Activated naive CD8-positive, alpha-beta T cell treated with anti-CD3 and anti-CD28 coated beads, Interleukin-2, amount 50 U/mL, for 24 hours (primary cell): Measurements from ENCODE around the gene ACADSB.

Experiments
- ATAC-seq: fragments of 150-1000 bp; cut with Tn5 transposase; one replicate; pipeline ENCODE4 v1.10.0; 2021
- DNase-seq: peaks from one replicate; pipeline ENCODE4 v3.0.0; 2021
- H3K27ac Mint-ChIP-seq: one replicate; pipeline ENCODE4 v1.8.0; 2021; ENCODE audit warnings: mild to moderate bottlenecking, mixed read lengths
- H3K27me3 Mint-ChIP-seq: one replicate; pipeline ENCODE4 v1.8.0; 2021; ENCODE audit warnings: mixed read lengths
- H3K36me3 Mint-ChIP-seq: one replicate; pipeline ENCODE4 v1.8.0; 2021; ENCODE audit warnings: low read depth, mixed read lengths
- H3K4me1 Mint-ChIP-seq: one replicate; pipeline ENCODE4 v1.8.0; 2021; ENCODE audit warnings: mixed read lengths
- H3K4me3 Mint-ChIP-seq: one replicate; pipeline ENCODE4 v1.8.0; 2021; ENCODE audit warnings: mild to moderate bottlenecking, moderate library complexity, mixed read lengths
- H3K9me3 Mint-ChIP-seq: one replicate; pipeline ENCODE4 v1.8.0; 2021; ENCODE audit warnings: mixed read lengths

Gene ACADSB

GRCh38 chr10:123042708-123043408 lies 34.1 kb downstream of the ACADSB start:
- Mint-ChIP-seq H3K27me3 (no peaks in the 10 kb centered on the region), H3K27ac (no peak overlapping the region), H3K4me1 (peaks cover 6% of the 10 kb centered on the region), H3K9me3 (no peaks in the 10 kb centered on the region), H3K36me3 (peaks cover 2% of the 10 kb centered on the region), H3K4me3 (no peak overlapping the region)
- ATAC-seq (no peak), DNase-seq (no peak)

GRCh38 chr10:123043409-123043925 lies 34.7 kb downstream of the ACADSB start:
- ATAC-seq, result peak; percentile 69
- no peak overlapping the region for H3K27ac Mint-ChIP-seq
- H3K27me3 Mint-ChIP-seq, result no peaks in the 10 kb centered on the region

GRCh38 chr10:123044391-123044790 lies 35.6 kb downstream of the ACADSB start:
- Mint-ChIP-seq H3K27ac (no peak overlapping the region), H3K4me1 (no peaks in the 10 kb centered on the region), H3K36me3 (peaks cover 6% of the 10 kb centered on the region), H3K4me3 (no peak overlapping the region), H3K27me3 (no peaks in the 10 kb centered on the region), H3K9me3 (no peaks in the 10 kb centered on the region)
- no peak for DNase-seq
- ATAC-seq, result no peak

More at GRCh38 chr10:123043409-123043925, 34.7 kb downstream of the ACADSB start:
- DNase-seq, result peak; percentile 32
- peaks cover 6% of the 10 kb centered on the region for H3K4me1 Mint-ChIP-seq
- no peak overlapping the region for H3K4me3 Mint-ChIP-seq
- no peaks in the 10 kb centered on the region for H3K9me3 Mint-ChIP-seq
- H3K36me3 Mint-ChIP-seq, result peaks cover 6% of the 10 kb centered on the region

GRCh38 chr10:123045961-123046731 lies 37.3 kb downstream of the ACADSB start:
- no peak overlapping the region for H3K27ac Mint-ChIP-seq
- ATAC-seq (no peak), DNase-seq (no peak)
- H3K9me3 Mint-ChIP-seq, result no peaks in the 10 kb centered on the region
- no peaks in the 10 kb centered on the region for H3K4me1 Mint-ChIP-seq
- H3K36me3 Mint-ChIP-seq, result peaks cover 6% of the 10 kb centered on the region
- no peak overlapping the region for H3K4me3 Mint-ChIP-seq
- H3K27me3 Mint-ChIP-seq, result no peaks in the 10 kb centered on the region

GRCh38 chr10:123057968-123058367 lies 49.2 kb downstream of the ACADSB start:
- H3K4me3 Mint-ChIP-seq, result no peak overlapping the region
- no peaks in the 10 kb centered on the region for H3K4me1 Mint-ChIP-seq
- DNase-seq (no peak), ATAC-seq (no peak)
- no peak overlapping the region for H3K27ac Mint-ChIP-seq
- peaks cover 4% of the 10 kb centered on the region for H3K27me3 Mint-ChIP-seq
- no peaks in the 10 kb centered on the region for H3K9me3 Mint-ChIP-seq
- peaks cover 14% of the 10 kb centered on the region for H3K36me3 Mint-ChIP-seq

- no peaks in the 10 kb centered on the region for H3K4me1 Mint-ChIP-seq
- no peak overlapping the region for H3K27ac Mint-ChIP-seq
- no peak for ATAC-seq
- DNase-seq, result no peak
- H3K4me3 Mint-ChIP-seq, result no peak overlapping the region
- no peaks in the 10 kb centered on the region for H3K36me3 Mint-ChIP-seq
- H3K27me3 Mint-ChIP-seq, result peaks cover 12% of the 10 kb centered on the region
- H3K9me3 Mint-ChIP-seq, result peaks cover 4% of the 10 kb centered on the region
These were observed 53.1 kb downstream of the ACADSB start for GRCh38 chr10:123061865-123062264.

- no peak overlapping the region for H3K27ac Mint-ChIP-seq
- H3K4me3 Mint-ChIP-seq, result no peak overlapping the region
- H3K9me3 Mint-ChIP-seq, result peaks cover 4% of the 10 kb centered on the region
- H3K36me3 Mint-ChIP-seq, result no peaks in the 10 kb centered on the region
- no peaks in the 10 kb centered on the region for H3K4me1 Mint-ChIP-seq
- DNase-seq, result no peak
- H3K27me3 Mint-ChIP-seq, result peaks cover 16% of the 10 kb centered on the region
- ATAC-seq, result no peak
These were observed 53.9 kb downstream of the ACADSB start for GRCh38 chr10:123062726-123063125.

GRCh38 chr10:123068087-123068853 lies 59.5 kb downstream of the ACADSB start:
- Mint-ChIP-seq H3K4me1 (no peaks in the 10 kb centered on the region), H3K27ac (no peak overlapping the region), H3K27me3 (peaks cover 25% of the 10 kb centered on the region), H3K36me3 (no peaks in the 10 kb centered on the region), H3K4me3 (no peak overlapping the region), H3K9me3 (peaks cover 4% of the 10 kb centered on the region)
- no peak for DNase-seq
- no peak for ATAC-seq

GRCh38 chr10:123069246-123069986 lies 60.6 kb downstream of the ACADSB start:
- Mint-ChIP-seq H3K9me3 (peaks cover 4% of the 10 kb centered on the region), H3K27me3 (peaks cover 25% of the 10 kb centered on the region), H3K27ac (no peak overlapping the region), H3K4me3 (no peak overlapping the region), H3K36me3 (no peaks in the 10 kb centered on the region), H3K4me1 (no peaks in the 10 kb centered on the region)
- ATAC-seq, result no peak
- DNase-seq, result no peak

- ATAC-seq, result no peak
- Mint-ChIP-seq H3K27ac (no peak overlapping the region), H3K4me3 (no peak overlapping the region), H3K4me1 (no peaks in the 10 kb centered on the region), H3K36me3 (no peaks in the 10 kb centered on the region), H3K9me3 (no peaks in the 10 kb centered on the region), H3K27me3 (peaks cover 16% of the 10 kb centered on the region)
- DNase-seq, result no peak
These were observed 64.4 kb downstream of the ACADSB start for GRCh38 chr10:123073187-123073586.

GRCh38 chr10:123074215-123074614 lies 65.4 kb downstream of the ACADSB start:
- Mint-ChIP-seq H3K4me3 (no peak overlapping the region), H3K9me3 (no peaks in the 10 kb centered on the region), H3K27ac (no peak overlapping the region), H3K27me3 (peaks cover 15% of the 10 kb centered on the region), H3K4me1 (no peaks in the 10 kb centered on the region), H3K36me3 (no peaks in the 10 kb centered on the region)
- ATAC-seq (no peak), DNase-seq (no peak)

- Mint-ChIP-seq H3K27ac (no peak overlapping the region), H3K27me3 (peaks cover 10% of the 10 kb centered on the region)
These were observed 73.1 kb downstream of the ACADSB start for GRCh38 chr10:123081896-123082295.

GRCh38 chr10:123083811-123084210 lies 75.0 kb downstream of the ACADSB start:
- no peaks in the 10 kb centered on the region for H3K36me3 Mint-ChIP-seq
- peaks cover 5% of the 10 kb centered on the region for H3K9me3 Mint-ChIP-seq
- no peaks in the 10 kb centered on the region for H3K4me1 Mint-ChIP-seq
- no peak for DNase-seq
- no peak overlapping the region for H3K4me3 Mint-ChIP-seq
- H3K27me3 Mint-ChIP-seq, result peaks cover 7% of the 10 kb centered on the region
- no peak overlapping the region for H3K27ac Mint-ChIP-seq
- ATAC-seq, result no peak

More at GRCh38 chr10:123081896-123082295, 73.1 kb downstream of the ACADSB start:
- H3K9me3 Mint-ChIP-seq, result peaks cover 5% of the 10 kb centered on the region
- no peaks in the 10 kb centered on the region for H3K4me1 Mint-ChIP-seq
- H3K36me3 Mint-ChIP-seq, result no peaks in the 10 kb centered on the region
- DNase-seq (no peak), ATAC-seq (no peak)
- H3K4me3 Mint-ChIP-seq, result no peak overlapping the region

- Mint-ChIP-seq H3K27ac (no peak overlapping the region), H3K27me3 (peaks cover 7% of the 10 kb centered on the region), H3K36me3 (no peaks in the 10 kb centered on the region), H3K4me1 (peaks cover 3% of the 10 kb centered on the region), H3K4me3 (no peak overlapping the region), H3K9me3 (peaks cover 5% of the 10 kb centered on the region)
- ATAC-seq (no peak), DNase-seq (no peak)
These were observed 77.5 kb downstream of the ACADSB start for GRCh38 chr10:123086281-123086680.
